GM18951 (cell line): Measurements from ENCODE around the gene FIGNL1.

Experiments
- POLR2A ChIP-seq: IDR thresholded peaks from 4 replicates; pipeline ENCODE4 v1.6.1; 2011; ENCODE audit warnings: mild to moderate bottlenecking; ENCODE audit not compliant: insufficient read length, insufficient read depth; ENCODE audit errors: extremely low read depth
- in situ Hi-C: fragments of 300-500 bp; cut with MboI; formaldehyde crosslinking; loops from one replicate; pipeline ENCODE4 v1.12.0; 2022; ENCODE audit warnings: low sequenced_read_pairs, mixed read lengths, inconsistent platforms; ENCODE audit not compliant: unreplicated experiment

Gene FIGNL1

GRCh38 chr7:50463035-50463434 is 12.9 kb upstream of the FIGNL1 start:
- in situ Hi-C loops, result loop anchor here (25.0 kb wide), 1 partner anchor 199 kb away; no protein-coding TSS in a partner anchor
- TF ChIP-seq POLR2A, result no peak

DNA sequence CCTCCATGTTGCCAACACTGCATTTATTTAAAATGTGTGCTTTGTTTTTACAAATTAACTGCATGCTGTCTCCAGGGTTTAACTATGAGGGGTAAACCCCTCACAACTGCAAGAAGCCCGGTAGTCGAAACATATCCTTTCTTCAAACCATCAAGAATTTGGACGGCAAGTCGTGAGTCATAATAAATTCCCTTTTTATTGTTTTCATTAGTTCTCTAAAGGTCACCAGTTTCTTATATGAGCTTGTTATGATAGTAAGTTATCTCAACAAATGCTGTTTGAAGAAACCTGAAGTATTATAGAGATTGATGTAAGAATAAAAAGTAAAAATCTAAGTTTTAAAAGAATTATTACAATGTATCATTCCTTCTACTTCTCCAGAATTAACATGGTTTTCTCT is 12.2 kb upstream of the FIGNL1 start:
- in situ Hi-C loops, result loop anchor here (25.0 kb wide), 1 partner anchor 200 kb away; no protein-coding TSS in a partner anchor
- TF ChIP-seq POLR2A, result no peak

DNA sequence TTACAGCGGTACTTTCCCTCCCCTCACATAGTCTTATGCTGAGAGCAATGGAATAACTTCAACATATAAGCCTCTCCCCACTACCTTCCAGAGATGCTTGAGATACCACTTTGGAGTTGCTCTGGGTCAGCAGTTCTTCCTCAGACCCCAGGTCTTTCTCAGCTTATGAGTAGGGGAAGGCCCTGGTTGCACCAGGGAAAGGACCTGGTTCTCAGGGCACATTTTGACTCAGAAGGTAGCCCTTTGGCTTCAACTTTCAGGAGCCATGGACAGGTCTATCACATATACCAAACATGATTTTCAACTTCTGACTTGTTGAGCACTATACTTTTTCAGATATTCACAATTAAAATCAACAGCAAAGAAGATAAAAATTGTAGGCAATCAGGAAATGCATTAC is 11.5 kb upstream of the FIGNL1 start:
- in situ Hi-C loops, result loop anchor here (25.0 kb wide), 1 partner anchor 201 kb away; no protein-coding TSS in a partner anchor
- TF ChIP-seq POLR2A, result no peak

DNA sequence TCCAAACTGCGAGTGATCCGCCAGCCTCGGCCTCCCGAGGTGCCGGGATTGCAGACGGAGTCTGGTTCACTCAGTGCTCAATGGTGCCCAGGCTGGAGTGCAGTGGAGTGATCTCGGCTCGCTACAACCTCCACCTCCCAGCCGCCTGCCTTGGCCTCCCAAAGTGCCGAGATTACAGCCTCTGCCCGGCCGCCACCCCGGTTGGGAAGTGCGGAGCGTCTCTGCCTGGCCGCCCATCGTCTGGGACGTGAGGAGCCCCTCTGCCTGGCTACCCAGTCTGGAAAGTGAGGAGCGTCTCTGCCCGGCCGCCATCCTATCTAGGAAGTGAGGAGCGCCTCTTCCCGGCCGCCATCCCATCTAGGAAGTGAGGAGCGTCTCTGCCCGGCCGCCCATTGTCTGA is 9.0 kb upstream of the FIGNL1 start:
- in situ Hi-C loops, result loop anchor here (25.0 kb wide), 1 partner anchor 203 kb away; no protein-coding TSS in a partner anchor

GRCh38 chr7:50458651-50459050 is 8.5 kb upstream of the FIGNL1 start:
- in situ Hi-C loops, result loop anchor here (25.0 kb wide), 1 partner anchor 204 kb away; no protein-coding TSS in a partner anchor

- in situ Hi-C loops, result loop anchor here (25.0 kb wide), 1 partner anchor 206 kb away; no protein-coding TSS in a partner anchor
- no peak for TF ChIP-seq POLR2A
Measured at GRCh38 chr7:50456371-50457123, 6.4 kb upstream of the FIGNL1 start.

DNA sequence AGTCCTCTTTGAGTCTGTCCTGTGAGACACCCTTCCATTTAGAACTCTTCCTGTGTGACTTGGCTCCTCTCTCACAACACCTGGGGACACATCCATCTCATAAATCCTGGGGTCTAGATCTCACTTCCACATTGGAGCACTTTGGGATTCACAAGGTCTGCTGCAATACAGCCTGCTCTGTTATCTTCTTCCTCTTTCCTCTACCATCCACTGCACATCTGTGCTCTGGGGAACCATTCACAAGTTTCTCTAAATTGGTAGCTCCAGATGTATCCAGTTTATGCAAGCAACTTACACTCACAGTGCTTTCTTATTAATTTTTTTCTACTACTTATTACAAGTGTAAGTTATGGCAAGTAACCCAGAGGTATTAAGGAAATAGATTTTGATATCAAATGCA is 5.5 kb upstream of the FIGNL1 start:
- in situ Hi-C loops, result loop anchor here (25.0 kb wide), 1 partner anchor 207 kb away; no protein-coding TSS in a partner anchor
- no peak for TF ChIP-seq POLR2A

DNA sequence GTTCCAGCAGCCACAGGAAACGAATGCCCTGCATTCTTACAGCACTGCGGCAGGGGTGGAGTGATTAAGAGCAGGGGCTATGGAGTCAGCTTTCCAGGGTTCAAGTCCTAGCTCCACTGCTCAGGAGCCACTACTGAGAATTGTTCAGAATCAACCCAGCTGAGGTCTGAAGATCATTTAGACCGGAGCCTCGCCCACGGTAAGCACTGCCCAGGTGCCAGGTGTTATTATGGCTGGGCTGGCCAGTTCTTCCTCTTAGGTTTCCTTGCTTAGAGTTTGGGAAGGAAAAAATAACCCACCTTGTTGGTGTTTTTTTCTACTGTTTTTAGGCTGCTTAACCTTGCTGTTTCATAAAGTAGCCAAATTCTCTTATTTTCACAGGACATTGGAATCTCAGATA is 4.8 kb upstream of the FIGNL1 start:
- in situ Hi-C loops, result loop anchor here (25.0 kb wide), 1 partner anchor 207 kb away; no protein-coding TSS in a partner anchor
- no peak for TF ChIP-seq POLR2A

GRCh38 chr7:50450590-50451032 is 461 bp upstream of the FIGNL1 start:
- TF ChIP-seq POLR2A, result no peak

GRCh38 chr7:50449501-50449880 is 659 bp downstream of the FIGNL1 start:
- in situ Hi-C loops, result no loop called here
- TF ChIP-seq POLR2A, result no peak

More at GRCh38 chr7:50450590-50451032, 461 bp upstream of the FIGNL1 start:
- in situ Hi-C loops, result loop anchor here (25.0 kb wide), 1 partner anchor 212 kb away; no protein-coding TSS in a partner anchor

DNA sequence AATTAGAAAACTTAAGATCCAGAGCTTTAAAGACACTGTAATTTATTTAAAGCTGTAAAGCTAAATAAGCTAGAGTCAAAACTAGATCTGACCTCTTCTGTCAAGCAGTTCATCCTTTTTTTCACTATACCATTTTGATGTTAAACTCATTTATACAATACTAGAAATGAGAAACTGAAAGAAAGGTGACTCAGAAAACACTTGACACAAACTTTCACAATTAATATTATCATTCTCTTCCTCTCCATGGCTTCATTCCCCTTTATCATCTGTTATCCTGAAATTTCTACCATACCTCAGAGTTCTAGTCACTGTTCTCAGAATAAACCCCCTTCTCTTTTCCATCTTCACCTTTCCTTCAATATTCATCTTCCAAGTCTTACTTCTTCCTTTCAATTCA is 1.3 kb downstream of the FIGNL1 start:
- no peak for TF ChIP-seq POLR2A
- in situ Hi-C loops, result no loop called here

DNA sequence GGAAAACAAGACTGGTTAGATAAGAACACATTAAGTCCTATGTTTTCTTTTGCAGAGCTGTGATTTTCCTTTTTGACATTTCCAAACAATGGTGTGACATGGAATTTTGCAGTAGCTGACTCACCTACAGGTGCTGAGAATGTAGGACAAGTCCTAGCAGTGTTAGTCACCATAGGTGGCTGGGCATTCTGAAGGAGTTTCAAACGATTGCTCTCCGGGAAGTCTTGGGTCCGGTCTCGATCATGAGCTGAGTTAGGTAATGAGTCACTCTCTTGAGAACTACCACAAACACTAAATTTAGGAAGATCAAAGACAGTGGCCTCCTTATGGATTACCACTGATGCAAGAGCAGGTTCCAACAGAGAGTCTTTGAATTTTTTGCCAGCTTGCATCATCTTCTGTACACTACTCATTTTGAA is 3.6 kb downstream of the FIGNL1 start:
- no peak for TF ChIP-seq POLR2A

DNA sequence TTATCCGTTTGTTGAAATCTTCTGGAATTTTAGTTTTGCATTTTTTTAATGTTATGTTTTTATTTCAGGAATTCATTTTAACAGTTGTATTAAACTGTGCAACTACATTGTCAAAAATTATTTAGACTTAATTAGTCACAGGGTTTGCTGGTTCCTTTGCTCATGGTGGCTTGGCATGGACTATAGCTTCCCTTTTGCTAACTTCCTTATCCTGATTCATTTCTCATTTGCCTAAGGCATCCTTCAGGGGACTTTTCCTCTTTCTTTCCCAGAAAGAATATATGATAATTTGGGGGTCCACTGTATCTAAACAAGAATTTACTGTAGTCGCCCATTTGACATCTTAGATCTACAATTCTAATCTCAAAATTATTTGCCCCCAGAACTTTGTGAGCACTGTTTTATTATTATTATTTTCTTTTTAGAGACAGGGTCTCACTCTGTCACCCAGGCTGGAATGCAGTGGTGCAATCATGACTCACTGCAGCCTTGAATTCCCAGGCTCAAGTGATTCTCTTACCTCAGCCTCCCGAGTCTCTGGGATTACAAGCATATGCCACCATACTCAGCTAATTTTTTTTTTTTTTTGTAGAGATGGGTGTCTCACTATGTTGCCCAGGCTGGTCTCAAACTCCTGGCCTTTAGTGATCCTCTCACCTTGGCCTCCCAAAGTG is 13.9 kb downstream of the FIGNL1 start:
- no peak for TF ChIP-seq POLR2A
- in situ Hi-C loops, result no loop called here

More for the DNA sequence above, 3.6 kb downstream of the FIGNL1 start:
- in situ Hi-C loops, result no loop called here
